BE2C (cell line): ENCODE measurements around the gene MVB12B.

Experiments used
- DNase-seq: peaks from one replicate; pipeline ENCODE4 v3.0.0-alpha.2; 2020
- H3K27me3 ChIP-seq: fragments of 250-450 bp; sonication (Bioruptor Pico); 2 replicates; pipeline ENCODE4 v1.5.1; 2020; ENCODE audit warnings: mild to moderate bottlenecking
- H3K36me3 ChIP-seq: fragments of 250-450 bp; sonication (Bioruptor Pico); 2 replicates; pipeline ENCODE4 v1.5.1; 2020; ENCODE audit warnings: mild to moderate bottlenecking
- H3K4me1 ChIP-seq: fragments of 250-450 bp; sonication (Bioruptor Pico); 2 replicates; pipeline ENCODE4 v1.5.1; 2020
- H3K4me3 ChIP-seq: 2 replicates; pipeline ENCODE4 v1.5.1; 2011; ENCODE audit warnings: low read depth, low read length
- H3K9me3 ChIP-seq: fragments of 250-450 bp; sonication (Bioruptor Pico); 2 replicates; pipeline ENCODE4 v1.5.1; 2020
- TF ChIP-seq, protein P1 (sequence below): IDR thresholded peaks from 2 replicates; pipeline ENCODE4 v1.5.1; 2012; ENCODE audit warnings: mild to moderate bottlenecking, low read depth, low read length

Gene MVB12B

DNA sequence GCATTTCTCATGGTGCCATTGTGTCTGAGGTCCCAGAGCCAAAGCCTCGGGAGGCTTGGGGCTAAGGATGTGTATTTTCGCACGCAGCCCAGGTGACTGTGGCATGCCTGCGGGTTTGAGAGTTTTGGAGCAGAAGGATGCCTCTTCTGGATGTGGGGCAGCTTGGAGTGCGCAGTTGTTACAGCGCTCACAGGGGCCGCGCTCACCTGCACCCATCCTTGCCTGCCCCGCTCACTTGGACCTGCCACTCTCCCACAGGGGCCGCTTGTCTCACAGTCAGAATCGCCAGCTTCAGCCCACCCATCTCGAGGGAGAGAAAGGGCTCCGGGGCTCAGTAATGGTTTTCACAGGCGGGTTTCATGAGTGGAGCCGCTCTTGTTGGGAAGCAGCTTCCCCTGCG, 132.9 kb downstream of the MVB12B start:
- Histone ChIP-seq H3K9me3 (no peaks in the 10 kb centered on the region), H3K27me3 (no peaks in the 10 kb centered on the region), H3K4me3 (no peak overlapping the region), H3K4me1 (no peaks in the 10 kb centered on the region), H3K36me3 (no peaks in the 10 kb centered on the region)
- DNase-seq: no peak
- TF ChIP-seq, protein P1, sequence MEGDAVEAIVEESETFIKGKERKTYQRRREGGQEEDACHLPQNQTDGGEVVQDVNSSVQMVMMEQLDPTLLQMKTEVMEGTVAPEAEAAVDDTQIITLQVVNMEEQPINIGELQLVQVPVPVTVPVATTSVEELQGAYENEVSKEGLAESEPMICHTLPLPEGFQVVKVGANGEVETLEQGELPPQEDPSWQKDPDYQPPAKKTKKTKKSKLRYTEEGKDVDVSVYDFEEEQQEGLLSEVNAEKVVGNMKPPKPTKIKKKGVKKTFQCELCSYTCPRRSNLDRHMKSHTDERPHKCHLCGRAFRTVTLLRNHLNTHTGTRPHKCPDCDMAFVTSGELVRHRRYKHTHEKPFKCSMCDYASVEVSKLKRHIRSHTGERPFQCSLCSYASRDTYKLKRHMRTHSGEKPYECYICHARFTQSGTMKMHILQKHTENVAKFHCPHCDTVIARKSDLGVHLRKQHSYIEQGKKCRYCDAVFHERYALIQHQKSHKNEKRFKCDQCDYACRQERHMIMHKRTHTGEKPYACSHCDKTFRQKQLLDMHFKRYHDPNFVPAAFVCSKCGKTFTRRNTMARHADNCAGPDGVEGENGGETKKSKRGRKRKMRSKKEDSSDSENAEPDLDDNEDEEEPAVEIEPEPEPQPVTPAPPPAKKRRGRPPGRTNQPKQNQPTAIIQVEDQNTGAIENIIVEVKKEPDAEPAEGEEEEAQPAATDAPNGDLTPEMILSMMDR: no peak

DNA sequence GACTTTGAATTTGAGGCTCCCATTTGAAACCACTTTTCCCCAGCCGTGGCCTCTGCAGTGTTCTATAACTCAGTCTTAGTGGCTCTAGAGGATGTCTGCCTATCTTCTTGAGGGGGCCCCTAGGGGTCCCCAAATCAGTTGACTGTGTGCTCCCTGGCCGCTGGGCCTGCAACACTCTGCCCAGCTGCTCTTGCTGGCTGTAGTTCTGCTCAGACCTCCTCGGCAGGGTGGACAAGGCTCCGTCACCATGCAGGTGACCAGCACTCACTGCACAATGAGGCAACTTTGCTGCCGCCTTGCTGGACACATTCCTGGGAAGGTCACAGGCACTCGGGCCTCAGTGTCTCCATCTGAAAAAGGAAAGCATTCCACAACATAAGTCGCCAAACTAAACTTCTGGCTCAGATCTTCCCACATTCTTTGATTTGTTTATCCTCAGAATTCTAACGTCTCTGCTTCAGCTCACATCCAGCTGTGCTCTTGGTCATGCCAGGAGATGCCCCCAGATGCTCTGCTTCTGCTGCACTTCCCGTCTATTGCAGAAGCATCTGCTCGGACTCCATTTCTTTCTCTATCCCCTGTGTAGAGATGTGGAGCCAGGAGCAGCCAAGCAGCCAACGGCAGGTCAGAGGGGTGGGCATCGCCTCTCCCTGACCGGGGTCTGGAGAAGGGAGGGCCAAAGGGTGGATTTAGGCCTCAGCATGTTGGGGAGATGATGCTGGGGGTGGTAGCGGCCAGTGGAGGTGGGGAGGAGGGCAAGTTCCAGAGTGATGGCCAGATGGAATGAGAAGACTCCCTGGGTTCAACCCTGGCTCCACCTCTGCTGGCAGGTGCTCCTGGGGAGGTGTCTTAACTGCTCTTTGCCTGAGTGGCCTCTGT, 133.6 kb downstream of the MVB12B start:
- no peak overlapping the region for H3K4me3 ChIP-seq
- TF ChIP-seq, protein P1: no peak
- DNase-seq: no peak

DNA sequence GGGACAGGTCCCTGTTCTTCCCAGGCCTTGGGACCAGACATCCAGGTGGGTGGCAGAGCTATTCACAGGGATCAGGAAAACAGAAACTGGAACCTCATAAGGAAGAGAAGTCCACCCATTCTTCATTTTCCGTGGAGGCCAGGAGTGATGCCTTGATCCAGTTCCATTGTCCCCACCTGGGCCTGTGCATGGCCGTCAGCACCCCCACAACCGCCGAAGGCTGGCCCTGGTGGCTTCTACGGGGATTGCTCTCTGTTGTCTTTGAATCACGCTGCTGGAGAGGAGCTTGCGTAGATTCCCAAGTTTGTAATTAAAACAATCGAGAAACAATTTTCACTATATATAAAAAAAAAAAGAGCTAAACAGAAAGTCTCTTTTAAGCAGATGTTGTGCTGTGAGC, 134.4 kb downstream of the MVB12B start:
- TF ChIP-seq, protein P1: 0 out of 2 replicates have a peak, but pooled peaks have one; percentile 9
- Histone ChIP-seq H3K36me3 (no peaks in the 10 kb centered on the region), H3K4me1 (no peaks in the 10 kb centered on the region), H3K4me3 (no peak overlapping the region), H3K27me3 (no peaks in the 10 kb centered on the region), H3K9me3 (no peaks in the 10 kb centered on the region)
- no peak for DNase-seq

More for the DNA sequence above, 133.6 kb downstream of the MVB12B start:
- Histone ChIP-seq H3K9me3 (no peaks in the 10 kb centered on the region), H3K27me3 (no peaks in the 10 kb centered on the region), H3K36me3 (no peaks in the 10 kb centered on the region), H3K4me1 (no peaks in the 10 kb centered on the region)

DNA sequence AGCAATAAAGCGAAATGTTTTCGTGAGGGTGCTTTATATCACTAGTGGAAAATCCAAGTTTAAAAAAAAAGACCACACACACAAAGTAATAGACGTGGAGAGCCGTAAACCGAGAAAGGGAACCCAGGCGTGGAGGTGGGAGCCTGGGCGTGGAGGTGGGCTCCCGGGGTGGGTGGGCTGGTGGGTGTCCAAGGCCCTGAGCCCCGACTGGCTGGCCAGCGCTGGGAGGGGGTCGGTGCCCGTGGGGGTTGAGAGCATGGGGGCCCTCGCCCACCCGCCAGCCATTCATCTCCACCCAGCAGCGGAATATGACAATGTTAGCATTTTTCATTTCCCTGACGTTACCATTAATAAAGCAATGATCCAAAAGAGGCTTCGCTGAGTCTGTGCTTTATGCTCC, 135.0 kb downstream of the MVB12B start:
- Histone ChIP-seq H3K4me3 (no peak overlapping the region), H3K36me3 (no peaks in the 10 kb centered on the region), H3K4me1 (no peaks in the 10 kb centered on the region), H3K9me3 (no peaks in the 10 kb centered on the region), H3K27me3 (no peaks in the 10 kb centered on the region)
- no peak for DNase-seq
- TF ChIP-seq, protein P1: no peak

DNA sequence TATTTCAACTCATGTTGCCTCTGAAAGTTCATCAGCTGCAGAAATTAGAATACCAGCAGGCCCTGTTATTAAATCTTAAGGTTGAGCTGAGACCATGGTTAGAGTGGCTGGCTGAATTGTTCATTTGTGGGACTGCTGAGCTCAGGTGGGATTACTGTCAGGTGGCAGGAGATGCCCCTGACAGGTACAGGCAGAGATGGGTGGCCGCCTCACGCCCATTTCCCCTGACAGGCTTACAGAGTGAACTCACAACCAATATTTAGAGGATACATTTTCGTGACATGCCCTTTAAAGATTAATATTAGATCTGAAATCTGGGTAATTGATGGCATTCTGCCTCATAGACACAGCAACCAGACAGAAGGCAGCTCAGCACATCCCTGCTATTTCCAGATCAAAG, 136.0 kb downstream of the MVB12B start:
- TF ChIP-seq, protein P1: no peak
- Histone ChIP-seq H3K4me3 (no peak overlapping the region), H3K4me1 (no peaks in the 10 kb centered on the region), H3K9me3 (no peaks in the 10 kb centered on the region), H3K27me3 (no peaks in the 10 kb centered on the region), H3K36me3 (no peaks in the 10 kb centered on the region)
- DNase-seq: no peak

DNA sequence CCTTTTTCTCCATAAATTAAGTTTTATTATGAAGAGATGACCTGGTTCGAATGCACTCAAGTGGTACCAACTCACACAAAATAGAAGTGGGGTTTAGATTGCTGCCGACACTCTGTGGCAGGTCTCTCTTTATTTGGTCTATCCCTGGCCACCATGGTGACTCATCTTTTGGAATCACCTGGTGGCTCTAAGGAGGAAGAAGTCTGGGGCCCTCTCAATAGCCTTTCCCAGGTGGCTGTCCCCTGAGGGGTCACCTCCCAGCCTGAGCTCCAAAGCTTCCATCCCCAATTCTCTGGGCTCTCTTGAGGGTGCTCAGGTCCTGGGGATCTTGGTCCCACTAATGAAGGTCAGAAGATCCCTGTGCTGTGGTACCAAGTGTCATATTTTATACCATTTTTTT, 136.8 kb downstream of the MVB12B start:
- H3K27me3 ChIP-seq: no peaks in the 10 kb centered on the region
- no peaks in the 10 kb centered on the region for H3K4me1 ChIP-seq
- H3K9me3 ChIP-seq: no peaks in the 10 kb centered on the region
- no peaks in the 10 kb centered on the region for H3K36me3 ChIP-seq
- H3K4me3 ChIP-seq: no peak overlapping the region
- DNase-seq: no peak
- TF ChIP-seq, protein P1: no peak
